H9 (cell line): ENCODE measurements around the gene PLD3. TPM values are rescaled to one million over a fixed set of nuclear protein-coding genes. Genes with fewer than 3 reads are reported as not detected.

Experiments used
- DNase-seq: peaks from one replicate; pipeline ENCODE4 v3.0.0-alpha.2; 2017
- H2AFZ ChIP-seq: one replicate; pipeline ENCODE4 v1.6.1; 2013; ENCODE audit warnings: mild to moderate bottlenecking, low read length, control low read depth, moderate library complexity
- H2AK5ac ChIP-seq: 2 replicates; pipeline ENCODE4 v1.6.1; 2013; ENCODE audit warnings: low read length, control low read depth, mixed read lengths; ENCODE audit not compliant: insufficient read length
- H2BK120ac ChIP-seq: one replicate; pipeline ENCODE4 v1.6.1; 2013; ENCODE audit warnings: low read depth, mild to moderate bottlenecking, low read length, control low read depth, inconsistent platforms; ENCODE audit not compliant: poor library complexity, severe bottlenecking
- H2BK12ac ChIP-seq: 2 replicates; pipeline ENCODE4 v1.6.1; 2013; ENCODE audit warnings: low read length, control low read depth, mixed read lengths, low read depth; ENCODE audit not compliant: insufficient read length
- H2BK15ac ChIP-seq: 2 replicates; pipeline ENCODE4 v1.6.1; 2013; ENCODE audit warnings: low read depth, low read length, control low read depth
- H2BK20ac ChIP-seq: one replicate; pipeline ENCODE4 v1.6.1; 2013; ENCODE audit warnings: low read depth, mild to moderate bottlenecking, low read length, control low read depth, inconsistent platforms; ENCODE audit not compliant: poor library complexity, severe bottlenecking
- H2BK5ac ChIP-seq: 2 replicates; pipeline ENCODE4 v1.6.1; 2013; ENCODE audit warnings: low read length, control low read depth, mixed read lengths; ENCODE audit not compliant: insufficient read length
- H3K14ac ChIP-seq: 2 replicates; pipeline ENCODE4 v1.6.1; 2013; ENCODE audit warnings: low read length, control low read depth; ENCODE audit not compliant: insufficient read depth
- H3K18ac ChIP-seq: 2 replicates; pipeline ENCODE4 v1.6.1; 2013; ENCODE audit warnings: low read depth, mild to moderate bottlenecking, mixed read lengths, low read length, control low read depth; ENCODE audit not compliant: insufficient read length
- H3K23ac ChIP-seq: 2 replicates; pipeline ENCODE4 v1.6.1; 2013; ENCODE audit warnings: low read length, control low read depth, mixed read lengths, low read depth; ENCODE audit not compliant: insufficient read length
- H3K23me2 ChIP-seq: 2 replicates; pipeline ENCODE4 v1.6.1; 2013; ENCODE audit warnings: low read depth, mild to moderate bottlenecking, mixed read lengths, low read length, control low read depth; ENCODE audit not compliant: insufficient read length, poor library complexity, severe bottlenecking
- H3K27ac ChIP-seq: 2 replicates; pipeline ENCODE4 v1.5.1; 2013; ENCODE audit warnings: low read length, control low read depth, mixed read lengths, low read depth; ENCODE audit not compliant: insufficient read length
- H3K27me3 ChIP-seq: 2 replicates; pipeline ENCODE4 v1.6.1; 2013; ENCODE audit warnings: low read length, control low read depth, inconsistent platforms; ENCODE audit not compliant: insufficient read depth
- H3K4ac ChIP-seq: 2 replicates; pipeline ENCODE4 v1.6.1; 2013; ENCODE audit warnings: low read depth, mild to moderate bottlenecking, control low read depth, inconsistent platforms, low read length, moderate library complexity
- H3K4me1 ChIP-seq: 2 replicates; pipeline ENCODE4 v1.6.1; 2013; ENCODE audit warnings: low read length, control low read depth, inconsistent platforms; ENCODE audit not compliant: insufficient read depth
- H3K4me2 ChIP-seq: 2 replicates; pipeline ENCODE4 v1.6.1; 2013; ENCODE audit warnings: low read length, control low read depth, mixed read lengths; ENCODE audit not compliant: insufficient read length, insufficient read depth
- H3K56ac ChIP-seq: 2 replicates; pipeline ENCODE4 v1.6.1; 2013; ENCODE audit warnings: low read depth, mild to moderate bottlenecking, mixed read lengths, low read length, control low read depth; ENCODE audit not compliant: insufficient read length
- H3K79me1 ChIP-seq: 2 replicates; pipeline ENCODE4 v1.6.1; 2013; ENCODE audit warnings: low read depth, mild to moderate bottlenecking, moderate library complexity, low read length, control low read depth, inconsistent platforms; ENCODE audit not compliant: insufficient read depth, poor library complexity, severe bottlenecking
- H3K79me2 ChIP-seq: 2 replicates; pipeline ENCODE4 v1.6.1; 2013; ENCODE audit warnings: low read length, control low read depth, inconsistent platforms; ENCODE audit not compliant: insufficient read depth
- H3K9ac ChIP-seq: 2 replicates; pipeline ENCODE4 v1.6.1; 2013; ENCODE audit warnings: low read length, control low read depth, mixed read lengths; ENCODE audit not compliant: insufficient read length; ENCODE audit errors: extremely low read depth
- H3K9me3 ChIP-seq: one replicate; pipeline ENCODE4 v1.6.1; 2013; ENCODE audit warnings: low read depth, low read length, inconsistent platforms; ENCODE audit not compliant: control insufficient read depth
- H3T11ph ChIP-seq: one replicate; pipeline ENCODE4 v1.6.1; 2013; ENCODE audit warnings: mild to moderate bottlenecking, low read length, control low read depth, inconsistent platforms
- H4K20me1 ChIP-seq: one replicate; pipeline ENCODE4 v1.6.1; 2013; ENCODE audit not compliant: control insufficient read depth, insufficient read length, insufficient read depth
- H4K5ac ChIP-seq: 2 replicates; pipeline ENCODE4 v1.6.1; 2013; ENCODE audit warnings: low read depth, mild to moderate bottlenecking, mixed read lengths, low read length, control low read depth; ENCODE audit not compliant: insufficient read length
- H4K8ac ChIP-seq: replicated peaks from 2 replicates; pipeline ENCODE4 v1.6.1; 2013; ENCODE audit warnings: low read length, control low read depth, mixed read lengths, low read depth; ENCODE audit not compliant: insufficient read length
- H4K91ac ChIP-seq: 2 replicates; pipeline ENCODE4 v1.6.1; 2013; ENCODE audit warnings: low read depth, mild to moderate bottlenecking, moderate library complexity, mixed read lengths, low read length, control low read depth; ENCODE audit not compliant: insufficient read length
- H3K27ac Mint-ChIP-seq, 3 experiments: 2 replicates in 2 of 3; 3 replicates in 1 of 3; pipeline ENCODE4 v1.8.0; 2020 to 2021; ENCODE audit warnings: mixed read lengths in 3 of 3, mild to moderate bottlenecking in 1 of 3, moderate library complexity in 1 of 3
- H3K27me3 Mint-ChIP-seq: 2 replicates; pipeline ENCODE4 v1.8.0; 2021; ENCODE audit warnings: low read depth, mild to moderate bottlenecking, moderate library complexity, mixed read lengths
- H3K36me3 Mint-ChIP-seq, 3 experiments: 2 replicates in 2 of 3; 3 replicates in 1 of 3; pipeline ENCODE4 v1.8.0; 2020 to 2021; ENCODE audit warnings: low read depth in 3 of 3, mixed read lengths in 3 of 3; ENCODE audit not compliant: insufficient read depth in 1 of 3
- H3K4me1 Mint-ChIP-seq, 2 experiments: 2 replicates each; pipeline ENCODE4 v1.8.0; 2020; ENCODE audit warnings: mixed read lengths in 2 of 2
- H3K4me3 Mint-ChIP-seq, 2 experiments: 2 replicates in 1 of 2; 3 replicates in 1 of 2; pipeline ENCODE4 v1.8.0; 2020 to 2021; ENCODE audit warnings: mild to moderate bottlenecking in 2 of 2, mixed read lengths in 2 of 2, moderate library complexity in 1 of 2
- H3K9me3 Mint-ChIP-seq, 2 experiments: 2 replicates in 1 of 2; 3 replicates in 1 of 2; pipeline ENCODE4 v1.8.0; 2020; ENCODE audit warnings: mild to moderate bottlenecking in 2 of 2, mixed read lengths in 2 of 2, moderate library complexity in 1 of 2
- CTCF ChIP-seq: fragments of 200-600 bp; sonication (generic); conservative IDR thresholded peaks from 3 replicates; pipeline ENCODE4 v1.8.0; 2021; ENCODE audit warnings: antibody characterized with exemption, mild to moderate bottlenecking
- WGBS: extraction: QIAGEN DNeasy Blood & Tissue Kit; methylation state at CpG from one replicate; pipeline ENCODE4 v1.1.7; 2013; ENCODE audit warnings: missing lambda C conversion rate, low lambda C conversion rate, mixed read lengths; ENCODE audit not compliant: insufficient read length; ENCODE audit errors: extremely low coverage; 5-methylcytosine and 5-hydroxymethylcytosine counted together
- total RNA-seq: library from RNA; stranded (reverse); gene quantifications from 2 replicates; pipeline ENCODE4 v1.2.1, GENCODE V29; 2021

PLD3 gene
- total RNA-seq, 1 experiment from 2014 or later: 194 TPM

DNA sequence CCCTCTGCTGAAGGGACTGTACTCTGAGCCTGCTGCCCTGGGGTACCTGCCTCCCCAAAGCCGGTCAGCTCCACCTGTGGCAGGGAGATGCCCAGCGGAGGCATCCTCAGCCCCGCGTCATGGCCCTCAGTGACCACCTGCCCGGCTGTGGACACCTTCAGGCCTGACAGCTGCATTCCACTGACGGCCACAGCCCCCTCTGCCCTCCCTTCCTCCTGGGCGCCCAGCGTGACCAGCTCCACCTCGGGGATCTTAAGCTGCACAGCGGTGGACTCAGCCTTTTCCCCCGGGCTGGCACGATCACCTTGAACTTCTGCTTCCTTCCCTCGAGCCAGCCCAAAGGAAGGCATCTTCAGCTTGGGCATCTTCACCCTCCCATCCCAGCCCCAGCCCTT lies 46.3 kb downstream of the PLD3 start:
- Histone ChIP-seq H3K18ac (no peak overlapping the region), H3K23me2 (peaks cover 7% of the 10 kb centered on the region), H3K79me2 (no peaks in the 10 kb centered on the region), H3K79me1 (no peaks in the 10 kb centered on the region), H3K23ac (no peak overlapping the region), H2AK5ac (no peak overlapping the region), H2BK20ac (no peak overlapping the region), H4K91ac (no peak overlapping the region), H2BK120ac (no peak overlapping the region), H2BK5ac (no peak overlapping the region), H3K9ac (no peak overlapping the region), H3K27ac (no peak overlapping the region), H4K20me1 (no peaks in the 10 kb centered on the region), H3K27me3 (no peaks in the 10 kb centered on the region; the same call in 1 of the 2 replicates), H2AFZ (no peak overlapping the region), H2BK15ac (no peak overlapping the region), H3K4ac (no peak overlapping the region), H3K4me2 (no peak overlapping the region), H3T11ph (no peak overlapping the region), H3K56ac (no peak overlapping the region), H4K5ac (no peak overlapping the region), H2BK12ac (no peak overlapping the region), H3K9me3 (no peaks in the 10 kb centered on the region), H4K8ac (no peak overlapping the region), H3K4me1 (no peaks in the 10 kb centered on the region), H3K14ac (no peak overlapping the region)
- Mint-ChIP-seq H3K36me3 (no peaks in the 10 kb centered on the region; a peak in 1 of 7 replicates), H3K27me3 (peaks cover 18% of the 10 kb centered on the region), H3K4me3 (no peak overlapping the region), H3K9me3 (no peaks in the 10 kb centered on the region), H3K4me1 (peaks cover 15 to 24% of the 10 kb centered on the region in 2 experiments), H3K27ac (no peak overlapping the region)
- TF ChIP-seq CTCF: no peak
- WGBS: no CpG with 5 or more reads among the region's 13 CpGs
- DNase-seq: no peak
